Colonic mucosa (tissue), 4 donors: Measurements from ENCODE around the gene BMP8B. TPM values are rescaled to one million over a fixed set of nuclear protein-coding genes. Genes with fewer than 3 reads are reported as not detected.

Experiments
- DNase-seq: peaks from one replicate; pipeline ENCODE4 v3.0.0-alpha.2; 2020
- H3K27ac ChIP-seq: fragments of 200-600 bp; one replicate; pipeline ENCODE4 v1.8.0; 2021
- H3K27me3 ChIP-seq: fragments of 200-600 bp; one replicate; pipeline ENCODE4 v1.8.0; 2021
- H3K36me3 ChIP-seq: fragments of 200-600 bp; one replicate; pipeline ENCODE4 v1.8.0; 2021
- H3K4me1 ChIP-seq: fragments of 200-600 bp; one replicate; pipeline ENCODE4 v1.8.0; 2021; ENCODE audit warnings: mild to moderate bottlenecking
- H3K4me3 ChIP-seq: fragments of 200-600 bp; one replicate; pipeline ENCODE4 v1.8.0; 2021
- H3K9ac ChIP-seq, 2 donors: one replicate each; pipeline ENCODE4 v1.7.0; 2013; ENCODE audit warnings: control low read depth in 2 of 2, low read depth in 2 of 2, low read length in 2 of 2
- H3K9me3 ChIP-seq: fragments of 200-600 bp; one replicate; pipeline ENCODE4 v1.8.0; 2021
- CTCF ChIP-seq: fragments of 200-600 bp; IDR thresholded peaks from one replicate; pipeline ENCODE4 v1.8.0; 2022; ENCODE audit warnings: antibody characterized with exemption, mild to moderate bottlenecking
- intact Hi-C: fragments of 100-400 bp; cut with DNase I; formaldehyde crosslinking; loops from one replicate; pipeline ENCODE4 v1.14.1; 2022
- total RNA-seq, 2 donors: library from RNA; stranded (reverse); fragmentation: NEBNext Ultra II Directional in 1 of 2; extraction: Animal tissue kit (Norgen Biotek cat#: 25700) in 1 of 2; gene quantifications; one replicate each; pipeline ENCODE4 v1.2.1, GENCODE V29; 2021
- donor health status: healthy.
- donor health status: DM: no; HTN: no; CAD: no.
- donor health status: DM: no; HTN: no; CAD: no.

Gene BMP8B
- total RNA-seq, 2 donors from 2014 or later: 4.9 TPM

DNA sequence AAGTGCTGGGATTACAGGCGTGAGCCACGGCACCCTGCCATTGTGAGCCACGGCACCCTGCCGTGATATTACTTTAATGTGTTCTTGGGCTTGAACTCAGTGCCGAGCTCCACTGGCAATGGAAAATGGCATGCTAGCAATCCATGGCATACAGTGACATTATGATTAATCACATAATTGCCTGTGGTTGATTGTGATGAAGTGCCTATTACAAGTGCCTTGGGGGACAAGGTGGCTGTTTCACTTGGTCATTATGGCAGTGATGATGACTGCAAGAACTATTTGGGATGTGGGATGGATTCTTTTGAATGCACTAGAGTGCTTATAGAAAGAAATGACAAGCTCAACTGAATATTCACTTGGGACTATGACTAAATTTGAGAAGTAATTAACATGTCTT, 75.1 kb downstream of the BMP8B start:
- intact Hi-C loops: loop anchor here (10.0 kb wide), 1 partner anchor 619 kb away; no protein-coding TSS in a partner anchor
- Histone ChIP-seq H3K4me1 (no peaks in the 10 kb centered on the region), H3K27ac (no peak overlapping the region), H3K9me3 (no peaks in the 10 kb centered on the region), H3K9ac (no peak overlapping the region), H3K36me3 (no peaks in the 10 kb centered on the region), H3K4me3 (no peak overlapping the region), H3K27me3 (peaks cover 4% of the 10 kb centered on the region)
- no peak for DNase-seq
- TF ChIP-seq CTCF: no peak

- Histone ChIP-seq H3K27me3 (peaks cover 2% of the 10 kb centered on the region), H3K27ac (no peak overlapping the region)
- intact Hi-C loops: loop anchor here (10.0 kb wide), 1 partner anchor 617 kb away; no protein-coding TSS in a partner anchor
These were observed 76.7 kb downstream of the BMP8B start for GRCh38 chr1:39711966-39712340.

DNA sequence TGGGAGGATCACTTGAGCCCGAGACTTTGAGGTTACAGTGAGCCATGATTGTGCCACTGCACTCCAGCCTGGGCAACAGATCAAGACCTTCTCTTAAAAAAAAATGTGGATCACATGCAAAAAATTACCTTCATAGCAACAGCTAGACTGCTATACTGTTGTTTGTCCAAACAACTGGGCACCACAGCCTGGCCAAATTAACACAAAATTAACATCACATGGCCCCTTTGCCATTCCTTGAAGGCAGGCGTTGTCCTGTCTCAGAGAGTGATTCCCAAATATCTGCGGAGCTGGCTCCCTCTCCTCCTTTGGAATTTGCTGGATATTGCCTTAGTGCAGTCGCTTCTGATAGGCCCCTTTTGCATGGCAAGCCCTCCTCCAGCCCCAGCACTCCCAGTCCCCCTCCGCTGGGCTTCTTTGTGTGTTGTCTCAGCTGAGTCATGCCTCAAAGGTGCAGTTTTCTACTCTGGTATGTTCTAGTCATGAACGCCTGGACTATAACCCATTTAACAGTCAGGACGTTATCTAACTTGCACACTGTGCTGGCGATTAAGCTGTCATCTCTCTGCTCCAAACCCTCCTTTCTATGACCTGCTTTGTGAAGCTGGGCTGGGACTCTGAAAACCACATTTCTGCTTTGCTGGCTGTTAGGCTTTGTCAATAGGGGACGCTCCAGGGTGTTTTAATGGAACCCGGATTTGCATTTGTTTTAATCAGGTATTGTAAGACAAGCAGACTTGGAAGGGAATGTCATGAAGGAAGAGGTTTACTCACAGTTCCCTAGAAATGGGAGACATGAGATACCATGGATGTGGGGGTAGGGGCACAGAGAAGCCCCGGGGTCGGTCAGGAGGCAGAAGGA, 77.3 kb downstream of the BMP8B start:
- Histone ChIP-seq H3K4me3 (no peak overlapping the region), H3K36me3 (no peaks in the 10 kb centered on the region), H3K4me1 (no peaks in the 10 kb centered on the region), H3K27me3 (no peaks in the 10 kb centered on the region), H3K9me3 (no peaks in the 10 kb centered on the region), H3K27ac (no peak overlapping the region), H3K9ac (no peak overlapping the region)
- TF ChIP-seq CTCF: no peak
- DNase-seq: no peak
- intact Hi-C loops: loop anchor here (10.0 kb wide), 1 partner anchor 617 kb away; no protein-coding TSS in a partner anchor

More at GRCh38 chr1:39711966-39712340, 76.7 kb downstream of the BMP8B start:
- no peaks in the 10 kb centered on the region for H3K9me3 ChIP-seq
- H3K9ac ChIP-seq: no peak overlapping the region
- H3K4me1 ChIP-seq: no peaks in the 10 kb centered on the region
- no peaks in the 10 kb centered on the region for H3K36me3 ChIP-seq
- H3K4me3 ChIP-seq: no peak overlapping the region
- no peak for DNase-seq
- no peak for TF ChIP-seq CTCF

DNA sequence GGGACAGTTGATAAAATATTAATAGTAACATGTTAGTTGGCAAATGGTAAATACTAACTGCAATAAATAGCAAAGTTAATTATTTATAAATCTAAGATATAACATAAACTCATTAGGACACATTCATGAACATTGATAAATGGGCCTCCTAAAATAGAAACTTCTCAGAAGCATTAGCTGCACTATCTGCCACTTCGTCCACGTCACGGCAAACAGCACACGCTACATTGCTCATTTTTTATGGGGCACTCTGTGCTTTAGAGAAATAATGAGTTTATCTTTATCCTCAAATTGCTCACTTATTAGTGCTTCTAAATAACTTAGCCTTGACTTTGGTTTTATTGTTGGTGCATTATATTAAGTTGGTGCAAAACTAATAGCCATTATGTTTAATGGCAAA, 81.2 kb downstream of the BMP8B start:
- Histone ChIP-seq H3K4me1 (no peaks in the 10 kb centered on the region), H3K4me3 (no peak overlapping the region), H3K27ac (no peak overlapping the region), H3K27me3 (no peaks in the 10 kb centered on the region), H3K9ac (no peak overlapping the region), H3K36me3 (no peaks in the 10 kb centered on the region), H3K9me3 (no peaks in the 10 kb centered on the region)
- no peak for TF ChIP-seq CTCF
- intact Hi-C loops: no loop called here
- no peak for DNase-seq

Other genes with a start within 250 kb of the BMP8B start
- 100 to 1,000 TPM; 109 to 144 TPM for gene PABPC4, start 212.1 kb downstream of the BMP8B start, total RNA-seq
- gene HEYL, start 149.2 kb downstream of the BMP8B start, total RNA-seq: 1 to 10 TPM in 1 of 2 donors, under 1 TPM in 1; 0.91 to 2.4 TPM
- gene NT5C1A, start 116.8 kb downstream of the BMP8B start, total RNA-seq: not detected
- under 1 TPM; 0.07 to 0.16 TPM for gene HPCAL4, start 97.4 kb downstream of the BMP8B start, total RNA-seq
- gene PPIE, start 50.0 kb downstream of the BMP8B start, total RNA-seq: 10 to 100 TPM; 34.7 to 42.6 TPM
- gene OXCT2, start 17.5 kb downstream of the BMP8B start, total RNA-seq: 1 to 10 TPM in 1 of 2 donors, under 1 TPM in 1; 0.77 to 1.2 TPM
- gene TRIT1, start 94.6 kb upstream of the BMP8B start, total RNA-seq: 10 to 100 TPM; 15.2 to 18.1 TPM
- 10 to 100 TPM; 16.4 to 17.0 TPM for gene MYCL, start 113.1 kb upstream of the BMP8B start, total RNA-seq
- gene MFSD2A, start 166.3 kb upstream of the BMP8B start, total RNA-seq: 10 to 100 TPM; 15.6 to 27.2 TPM